UCSD-AML1 (cell line): Measurements from ENCODE around the gene STN1.

Source experiments
- DNase-seq: peaks from one replicate; lab custom pipeline; 2025; ENCODE audit not compliant: unreplicated experiment; lab: John Stamatoyannopoulos, UW

The STN1 gene

GRCh38 chr10:103895411-103896186 lies 22.4 kb downstream of the STN1 start:
- no peak for DNase-seq

GRCh38 chr10:103894441-103894864 lies 23.5 kb downstream of the STN1 start:
- DNase-seq: no peak

GRCh38 chr10:103893817-103894216 lies 24.2 kb downstream of the STN1 start:
- no peak for DNase-seq

- no peak for DNase-seq
Measured at GRCh38 chr10:103892181-103892580, 25.8 kb downstream of the STN1 start.

- no peak for DNase-seq
Measured at GRCh38 chr10:103890688-103891087, 27.3 kb downstream of the STN1 start.

GRCh38 chr10:103890194-103890658 lies 27.8 kb downstream of the STN1 start:
- no peak for DNase-seq

GRCh38 chr10:103889121-103889720 lies 28.8 kb downstream of the STN1 start:
- no peak for DNase-seq

GRCh38 chr10:103888113-103888841 lies 29.7 kb downstream of the STN1 start:
- no peak for DNase-seq

GRCh38 chr10:103885617-103886016 lies 32.4 kb downstream of the STN1 start:
- no peak for DNase-seq

- DNase-seq: peak; percentile 54
Measured at GRCh38 chr10:103884681-103885139, 33.3 kb downstream of the STN1 start.

- peak; percentile 16 for DNase-seq
Measured at GRCh38 chr10:103882285-103883007, 35.5 kb downstream of the STN1 start.

GRCh38 chr10:103881416-103882284 lies 36.3 kb downstream of the STN1 start:
- DNase-seq: no peak

GRCh38 chr10:103879831-103880230 lies 38.2 kb downstream of the STN1 start:
- no peak for DNase-seq

GRCh38 chr10:103879409-103879808 lies 38.6 kb downstream of the STN1 start:
- no peak for DNase-seq

- no peak for DNase-seq
Measured at GRCh38 chr10:103877861-103878260, 40.1 kb downstream of the STN1 start.

GRCh38 chr10:103876155-103876554 lies 41.8 kb downstream of the STN1 start:
- no peak for DNase-seq

- no peak for DNase-seq
Measured at GRCh38 chr10:103874730-103875129, 43.3 kb downstream of the STN1 start.

GRCh38 chr10:103872137-103872931 lies 45.6 kb downstream of the STN1 start:
- no peak for DNase-seq

GRCh38 chr10:103871006-103871405 lies 47.0 kb downstream of the STN1 start:
- DNase-seq: no peak
